Measurements from ENCODE around the gene RSPH6A. TPM values are rescaled to one million over a fixed set of nuclear protein-coding genes. Genes with fewer than 3 reads are reported as not detected.

Gene RSPH6A
- total RNA-seq (2021): 0.16 to 0.39 TPM (median 0.25 TPM) in 3 replicates
- percentile 18 among the genes with signal in this experiment for Bru-seq, nascent RNA
- long read RNA-seq, experiment 1, partial matches to known transcripts: 0 of 1 reads
- long read RNA-seq, experiment 1, other reads (novel, unspliced or antisense): 1 of 1 reads
- long read RNA-seq, experiment 2: 0 reads
- long read RNA-seq, experiment 3: 0 reads

DNA sequence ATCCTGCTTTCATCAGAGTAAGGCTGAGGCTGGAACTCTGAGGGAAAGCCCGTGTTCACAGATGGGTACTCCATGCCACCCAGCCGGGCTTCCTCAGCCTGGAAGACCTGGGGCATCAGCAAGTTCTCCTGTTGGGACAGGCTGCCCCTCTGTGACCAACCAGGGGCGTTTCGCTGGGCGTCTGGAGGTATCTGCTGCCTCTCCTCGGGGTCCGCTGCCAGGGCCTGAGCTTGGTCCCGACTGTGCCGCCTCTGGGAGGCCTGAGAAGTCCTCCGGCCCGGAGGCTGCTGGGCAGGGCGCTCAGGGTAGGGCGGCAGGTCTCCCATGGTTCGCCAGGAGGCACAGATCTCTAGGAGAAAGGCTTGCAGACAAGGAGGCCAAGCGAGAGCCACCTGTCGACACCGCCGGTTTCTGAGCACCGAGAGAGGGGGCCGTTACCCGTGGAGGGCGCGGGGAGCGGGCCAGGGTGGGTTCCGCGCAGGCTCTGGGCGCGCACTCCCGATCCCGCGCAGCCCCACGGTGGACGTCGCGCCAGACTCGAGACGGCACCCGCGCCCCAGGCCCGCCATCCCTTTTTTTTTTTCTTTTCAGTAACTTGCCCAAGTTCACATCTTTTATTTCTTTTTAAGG, at the start of gene RSPH6A:
Gene RSPH6A (minus strand): TSS at position 458 of the 630 bp plus-strand sequence. CDS start 132 bp downstream, at position 326.
- H3K36me3 Mint-ChIP-seq: peaks cover 5% of the 10 kb centered on the region
- peak within 1 kb of the TSS; percentile 95 for H3K27ac Mint-ChIP-seq
- H3K9me3 Mint-ChIP-seq: no peaks in the 10 kb centered on the region
- no peaks in the 10 kb centered on the region; the same call in none of the 2 replicates for H3K27me3 Mint-ChIP-seq (ENCODE audit: low read depth)
- ChIA-PET CTCF (interaction anchor here (0.6 to 7.2 kb wide), 16 partner anchors 11 to 123 kb away, joined by 3 to 135 read pairs (median 8); partner anchors contain the start of genes DMPK, DMWD, IRF2BP1 and QPCTL), POLR2A (interaction anchor here (0.6 to 4.0 kb wide), 6 partner anchors 16 to 297 kb away, joined by 3 to 47 read pairs (median 5); partner anchors contain the start of genes DMWD, FOXA3, QPCTL and SIX5)
- peaks cover 36% of the 10 kb centered on the region for H3K4me1 Mint-ChIP-seq
- peak; percentile 4 for ATAC-seq
- peak; percentile 51 for DNase-seq (ENCODE audit: low spot score)
- peak within 1 kb of the TSS; percentile 89 for H3K4me3 Mint-ChIP-seq
- TF ChIP-seq, protein P1, sequence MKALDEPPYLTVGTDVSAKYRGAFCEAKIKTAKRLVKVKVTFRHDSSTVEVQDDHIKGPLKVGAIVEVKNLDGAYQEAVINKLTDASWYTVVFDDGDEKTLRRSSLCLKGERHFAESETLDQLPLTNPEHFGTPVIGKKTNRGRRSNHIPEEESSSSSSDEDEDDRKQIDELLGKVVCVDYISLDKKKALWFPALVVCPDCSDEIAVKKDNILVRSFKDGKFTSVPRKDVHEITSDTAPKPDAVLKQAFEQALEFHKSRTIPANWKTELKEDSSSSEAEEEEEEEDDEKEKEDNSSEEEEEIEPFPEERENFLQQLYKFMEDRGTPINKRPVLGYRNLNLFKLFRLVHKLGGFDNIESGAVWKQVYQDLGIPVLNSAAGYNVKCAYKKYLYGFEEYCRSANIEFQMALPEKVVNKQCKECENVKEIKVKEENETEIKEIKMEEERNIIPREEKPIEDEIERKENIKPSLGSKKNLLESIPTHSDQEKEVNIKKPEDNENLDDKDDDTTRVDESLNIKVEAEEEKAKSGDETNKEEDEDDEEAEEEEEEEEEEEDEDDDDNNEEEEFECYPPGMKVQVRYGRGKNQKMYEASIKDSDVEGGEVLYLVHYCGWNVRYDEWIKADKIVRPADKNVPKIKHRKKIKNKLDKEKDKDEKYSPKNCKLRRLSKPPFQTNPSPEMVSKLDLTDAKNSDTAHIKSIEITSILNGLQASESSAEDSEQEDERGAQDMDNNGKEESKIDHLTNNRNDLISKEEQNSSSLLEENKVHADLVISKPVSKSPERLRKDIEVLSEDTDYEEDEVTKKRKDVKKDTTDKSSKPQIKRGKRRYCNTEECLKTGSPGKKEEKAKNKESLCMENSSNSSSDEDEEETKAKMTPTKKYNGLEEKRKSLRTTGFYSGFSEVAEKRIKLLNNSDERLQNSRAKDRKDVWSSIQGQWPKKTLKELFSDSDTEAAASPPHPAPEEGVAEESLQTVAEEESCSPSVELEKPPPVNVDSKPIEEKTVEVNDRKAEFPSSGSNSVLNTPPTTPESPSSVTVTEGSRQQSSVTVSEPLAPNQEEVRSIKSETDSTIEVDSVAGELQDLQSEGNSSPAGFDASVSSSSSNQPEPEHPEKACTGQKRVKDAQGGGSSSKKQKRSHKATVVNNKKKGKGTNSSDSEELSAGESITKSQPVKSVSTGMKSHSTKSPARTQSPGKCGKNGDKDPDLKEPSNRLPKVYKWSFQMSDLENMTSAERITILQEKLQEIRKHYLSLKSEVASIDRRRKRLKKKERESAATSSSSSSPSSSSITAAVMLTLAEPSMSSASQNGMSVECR (CRISPR knock-in tag; IDR thresholded peaks at IDR 0.05; ENCODE audit: borderline replicate concordance): peak; percentile 52; the same call in 1 of the 2 replicates
- TF ChIP-seq ZNF416 (CRISPR knock-in tag; IDR thresholded peaks at IDR 0.05) (peak; percentile 79; the same call in 1 of the 2 replicates), ERG (CRISPR knock-in tag; IDR thresholded peaks at IDR 0.05) (no peak), RORB (CRISPR knock-in tag; IDR thresholded peaks at IDR 0.05) (no peak), ZNF396 (CRISPR knock-in tag; IDR thresholded peaks at IDR 0.05; ENCODE audit: borderline replicate concordance) (no peak), MXD4 (CRISPR knock-in tag; IDR thresholded peaks at IDR 0.05; ENCODE audit: borderline replicate concordance) (no peak), NFYB (CRISPR knock-in tag; conservative IDR thresholded peaks at IDR 0.05; ENCODE audit: low read depth) (0 out of 2 replicates have a peak, but pooled peaks have one; percentile 11), FOXK1 (CRISPR knock-in tag; IDR thresholded peaks at IDR 0.05) (peak; percentile 30; the same call in 1 of the 2 replicates), ESRRA (CRISPR knock-in tag; IDR thresholded peaks at IDR 0.05; ENCODE audit: borderline replicate concordance) (0 out of 2 replicates have a peak, but pooled peaks have one; percentile 46), NFE2L1 (CRISPR knock-in tag; IDR thresholded peaks at IDR 0.05) (no peak), IRF1 (CRISPR knock-in tag; IDR thresholded peaks at IDR 0.05) (no peak), AFF4 (CRISPR knock-in tag; IDR thresholded peaks at IDR 0.05; ENCODE audit: borderline replicate concordance) (no peak), TEAD4 (CRISPR knock-in tag; IDR thresholded peaks at IDR 0.05) (no peak), PREB (CRISPR knock-in tag; IDR thresholded peaks at IDR 0.05; ENCODE audit: borderline replicate concordance) (no peak), ZNF232 (CRISPR knock-in tag; IDR thresholded peaks at IDR 0.05) (no peak), TCF7 (CRISPR knock-in tag; IDR thresholded peaks at IDR 0.05; ENCODE audit: low read depth) (0 out of 2 replicates have a peak, but pooled peaks have one; percentile 41), FOXP1 (CRISPR knock-in tag; IDR thresholded peaks at IDR 0.05; ENCODE audit: borderline replicate concordance) (peak; percentile 72; the same call in 1 of the 2 replicates), MYBL2 (CRISPR knock-in tag; IDR thresholded peaks at IDR 0.05) (peak; percentile 20; the same call in 1 of the 2 replicates)
- TF ChIP-seq, protein P2, sequence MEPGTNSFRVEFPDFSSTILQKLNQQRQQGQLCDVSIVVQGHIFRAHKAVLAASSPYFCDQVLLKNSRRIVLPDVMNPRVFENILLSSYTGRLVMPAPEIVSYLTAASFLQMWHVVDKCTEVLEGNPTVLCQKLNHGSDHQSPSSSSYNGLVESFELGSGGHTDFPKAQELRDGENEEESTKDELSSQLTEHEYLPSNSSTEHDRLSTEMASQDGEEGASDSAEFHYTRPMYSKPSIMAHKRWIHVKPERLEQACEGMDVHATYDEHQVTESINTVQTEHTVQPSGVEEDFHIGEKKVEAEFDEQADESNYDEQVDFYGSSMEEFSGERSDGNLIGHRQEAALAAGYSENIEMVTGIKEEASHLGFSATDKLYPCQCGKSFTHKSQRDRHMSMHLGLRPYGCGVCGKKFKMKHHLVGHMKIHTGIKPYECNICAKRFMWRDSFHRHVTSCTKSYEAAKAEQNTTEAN (CRISPR knock-in tag; IDR thresholded peaks at IDR 0.05): 0 out of 2 replicates have a peak, but pooled peaks have one; percentile 53
- TF ChIP-seq, protein P3, sequence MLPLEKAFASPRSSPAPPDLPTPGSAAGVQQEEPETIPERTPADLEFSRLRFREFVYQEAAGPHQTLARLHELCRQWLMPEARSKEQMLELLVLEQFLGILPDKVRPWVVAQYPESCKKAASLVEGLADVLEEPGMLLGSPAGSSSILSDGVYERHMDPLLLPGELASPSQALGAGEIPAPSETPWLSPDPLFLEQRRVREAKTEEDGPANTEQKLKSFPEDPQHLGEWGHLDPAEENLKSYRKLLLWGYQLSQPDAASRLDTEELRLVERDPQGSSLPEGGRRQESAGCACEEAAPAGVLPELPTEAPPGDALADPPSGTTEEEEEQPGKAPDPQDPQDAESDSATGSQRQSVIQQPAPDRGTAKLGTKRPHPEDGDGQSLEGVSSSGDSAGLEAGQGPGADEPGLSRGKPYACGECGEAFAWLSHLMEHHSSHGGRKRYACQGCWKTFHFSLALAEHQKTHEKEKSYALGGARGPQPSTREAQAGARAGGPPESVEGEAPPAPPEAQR (CRISPR knock-in tag; IDR thresholded peaks at IDR 0.05): no peak
- TF ChIP-seq, protein P4, sequence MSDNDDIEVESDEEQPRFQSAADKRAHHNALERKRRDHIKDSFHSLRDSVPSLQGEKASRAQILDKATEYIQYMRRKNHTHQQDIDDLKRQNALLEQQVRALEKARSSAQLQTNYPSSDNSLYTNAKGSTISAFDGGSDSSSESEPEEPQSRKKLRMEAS (CRISPR knock-in tag; IDR thresholded peaks at IDR 0.05): 0 out of 2 replicates have a peak, but pooled peaks have one; percentile 8

Measured in WTC11 (cell line).